Measurements from ENCODE around the gene RXRA.
A peak's percentile ranks its signal among the peaks of the same experiment; 100 is the strongest.

The RXRA gene

DNA sequence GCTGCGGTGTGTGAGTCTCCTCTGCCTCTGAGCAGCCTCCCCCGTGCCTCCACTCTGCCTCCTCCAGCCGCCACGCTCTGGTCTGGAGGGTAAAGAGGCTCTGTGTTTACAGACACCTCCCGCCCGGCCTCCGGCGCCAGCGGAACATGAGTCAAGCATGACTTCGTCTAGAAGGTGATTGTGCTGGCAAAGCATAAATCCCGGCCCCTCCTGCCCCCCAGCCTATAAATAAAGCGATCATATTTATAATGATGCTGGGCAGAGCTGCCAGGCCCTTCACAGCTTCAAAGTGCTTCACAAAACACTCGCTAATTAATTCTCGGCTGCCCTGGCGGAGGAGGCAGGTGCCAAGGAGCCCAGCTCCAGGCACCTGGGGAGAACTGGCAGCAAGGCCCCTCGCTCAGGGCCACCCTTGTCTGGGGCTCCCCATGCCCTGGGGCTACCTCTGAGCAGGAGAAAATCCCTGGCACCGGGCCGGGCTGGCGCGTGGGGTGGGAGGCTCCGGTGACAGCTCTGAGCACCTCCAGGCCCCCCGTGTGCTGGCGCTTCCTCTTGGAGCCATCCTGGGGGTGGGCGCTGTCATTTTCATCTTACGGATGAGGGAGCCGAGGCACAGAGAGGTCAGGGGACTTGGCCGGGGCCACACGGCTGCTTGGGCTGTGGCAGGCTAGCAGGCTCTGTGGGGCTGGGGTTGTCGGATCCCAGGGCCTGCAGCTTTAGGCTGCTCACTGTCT, 87.8 kb downstream of the RXRA start:
- no peak overlapping the region for H4K8ac ChIP-seq (ENCODE audit: low read depth, low read length)
- H3K4me2 ChIP-seq (ENCODE audit: low read length), result no peak overlapping the region
- H3K18ac ChIP-seq (ENCODE audit: low read length), result peak overlapping the region; percentile 36
- WGBS (ENCODE audit: extremely low coverage, insufficient coverage, insufficient read length), result no CpG with 5 or more reads among the region's 29 CpGs
- H3K23ac ChIP-seq (ENCODE audit: low read length), result no peak overlapping the region
- H3K14ac ChIP-seq (ENCODE audit: low read length), result peak overlapping the region; percentile 25
- no peak overlapping the region for H3K9ac ChIP-seq (ENCODE audit: low read length)
- H2BK5ac ChIP-seq (ENCODE audit: low read depth, low read length, poor library complexity), result peak overlapping the region; percentile 19
- H4K91ac ChIP-seq (ENCODE audit: low read depth, low read length), result peak overlapping the region; percentile 78
- peaks cover 19 to 20% of the 10 kb centered on the region in 2 experiments for H3K36me3 ChIP-seq (ENCODE audit: control insufficient read depth in 1 of 2, insufficient read depth in 2 of 2, low read length in 2 of 2)
- no peak overlapping the region for H2AFZ ChIP-seq (ENCODE audit: insufficient read depth, low read length, poor library complexity)
- DNase-seq, result peak; percentile 31 to 39
- peaks cover 33% of the 10 kb centered on the region for H3K79me1 ChIP-seq (ENCODE audit: low read length)
- H3K27me3 ChIP-seq (ENCODE audit: insufficient read depth, low read length), result no peaks in the 10 kb centered on the region
- H3K4me3 ChIP-seq (ENCODE audit: low read depth, low read length), result no peak overlapping the region
- H3K27ac ChIP-seq (ENCODE audit: low read depth, low read length), result peak overlapping the region; percentile 19
- peak overlapping the region; percentile 7 for H3K4ac ChIP-seq (ENCODE audit: low read depth, low read length)
- H3K79me2 ChIP-seq (ENCODE audit: control insufficient read depth, insufficient read depth, low read length, poor library complexity), result peaks cover 9% of the 10 kb centered on the region
- no peak overlapping the region for H2AK5ac ChIP-seq (ENCODE audit: low read length)
- H4K12ac ChIP-seq (ENCODE audit: low read depth, low read length), result no peak overlapping the region
- H3K9me3 ChIP-seq (ENCODE audit: insufficient read depth, low read depth, low read length), result peaks cover 2% of the 10 kb centered on the region
- peaks cover 37 to 42% of the 10 kb centered on the region in 2 experiments for H3K4me1 ChIP-seq (ENCODE audit: control insufficient read depth in 1 of 2, insufficient read depth in 2 of 2, low read length in 2 of 2)
- peak overlapping the region; percentile 57 for H2BK120ac ChIP-seq (ENCODE audit: insufficient read depth, low read length, poor library complexity)
- peak overlapping the region; percentile 39 for H2BK12ac ChIP-seq (ENCODE audit: low read length)

GRCh38 chr9:134414900-134415425, 88.7 kb downstream of the RXRA start:
- H2BK12ac ChIP-seq (ENCODE audit: low read length), result no peak overlapping the region
- H2AK5ac ChIP-seq (ENCODE audit: low read length), result no peak overlapping the region
- peaks cover 2% of the 10 kb centered on the region for H3K9me3 ChIP-seq (ENCODE audit: insufficient read depth, low read depth, low read length)
- peaks cover 16 to 21% of the 10 kb centered on the region in 2 experiments for H3K36me3 ChIP-seq (ENCODE audit: control insufficient read depth in 1 of 2, insufficient read depth in 2 of 2, low read length in 2 of 2)
- H4K8ac ChIP-seq (ENCODE audit: low read depth, low read length), result no peak overlapping the region
- peaks cover 37 to 40% of the 10 kb centered on the region in 2 experiments for H3K4me1 ChIP-seq (ENCODE audit: control insufficient read depth in 1 of 2, insufficient read depth in 2 of 2, low read length in 2 of 2)
- H3K79me2 ChIP-seq (ENCODE audit: control insufficient read depth, insufficient read depth, low read length, poor library complexity), result peaks cover 9% of the 10 kb centered on the region
- WGBS (ENCODE audit: extremely low coverage, insufficient coverage, insufficient read length), result no CpG with 5 or more reads among the region's 17 CpGs
- H3K27me3 ChIP-seq (ENCODE audit: insufficient read depth, low read length), result no peaks in the 10 kb centered on the region
- H3K4ac ChIP-seq (ENCODE audit: low read depth, low read length), result peak overlapping the region; percentile 17
- peaks cover 32% of the 10 kb centered on the region for H3K79me1 ChIP-seq (ENCODE audit: low read length)
- H3K18ac ChIP-seq (ENCODE audit: low read length), result no peak overlapping the region
- H3K9ac ChIP-seq (ENCODE audit: low read length), result no peak overlapping the region
- H2BK5ac ChIP-seq (ENCODE audit: low read depth, low read length, poor library complexity), result no peak overlapping the region
- H3K4me2 ChIP-seq (ENCODE audit: low read length), result no peak overlapping the region
- peak overlapping the region; percentile 28 for H4K91ac ChIP-seq (ENCODE audit: low read depth, low read length)
- DNase-seq, result no peak
- no peak overlapping the region for H2BK120ac ChIP-seq (ENCODE audit: insufficient read depth, low read length, poor library complexity)
- no peak overlapping the region for H3K23ac ChIP-seq (ENCODE audit: low read length)
- no peak overlapping the region for H3K14ac ChIP-seq (ENCODE audit: low read length)
- no peak overlapping the region for H2AFZ ChIP-seq (ENCODE audit: insufficient read depth, low read length, poor library complexity)
- H3K4me3 ChIP-seq (ENCODE audit: low read depth, low read length), result no peak overlapping the region
- H3K27ac ChIP-seq (ENCODE audit: low read depth, low read length), result no peak overlapping the region
- no peak overlapping the region for H4K12ac ChIP-seq (ENCODE audit: low read depth, low read length)

GRCh38 chr9:134416385-134417015, 90.2 kb downstream of the RXRA start:
- Histone ChIP-seq H3K23ac (ENCODE audit: low read length) (no peak overlapping the region), H3K4me3 (ENCODE audit: low read depth, low read length) (no peak overlapping the region), H3K9ac (ENCODE audit: low read length) (no peak overlapping the region), H4K12ac (ENCODE audit: low read depth, low read length) (no peak overlapping the region), H4K8ac (ENCODE audit: low read depth, low read length) (no peak overlapping the region), H3K4me2 (ENCODE audit: low read length) (no peak overlapping the region), H3K18ac (ENCODE audit: low read length) (no peak overlapping the region), H3K79me2 (ENCODE audit: control insufficient read depth, insufficient read depth, low read length, poor library complexity) (peaks cover 9% of the 10 kb centered on the region), H3K27ac (ENCODE audit: low read depth, low read length) (no peak overlapping the region), H3K9me3 (ENCODE audit: insufficient read depth, low read depth, low read length) (peaks cover 2% of the 10 kb centered on the region), H3K14ac (ENCODE audit: low read length) (no peak overlapping the region), H2BK5ac (ENCODE audit: low read depth, low read length, poor library complexity) (no peak overlapping the region), H4K91ac (ENCODE audit: low read depth, low read length) (no peak overlapping the region), H2BK120ac (ENCODE audit: insufficient read depth, low read length, poor library complexity) (no peak overlapping the region), H3K27me3 (ENCODE audit: insufficient read depth, low read length) (no peaks in the 10 kb centered on the region), H3K4ac (ENCODE audit: low read depth, low read length) (no peak overlapping the region), H2AFZ (ENCODE audit: insufficient read depth, low read length, poor library complexity) (no peak overlapping the region), H3K4me1 (ENCODE audit: control insufficient read depth in 1 of 2, insufficient read depth in 2 of 2, low read length in 2 of 2) (peaks cover 25 to 26% of the 10 kb centered on the region in 2 experiments), H3K36me3 (ENCODE audit: control insufficient read depth in 1 of 2, insufficient read depth in 2 of 2, low read length in 2 of 2) (peaks cover 25 to 34% of the 10 kb centered on the region in 2 experiments), H2AK5ac (ENCODE audit: low read length) (no peak overlapping the region), H3K79me1 (ENCODE audit: low read length) (peaks cover 25% of the 10 kb centered on the region), H2BK12ac (ENCODE audit: low read length) (no peak overlapping the region)
- WGBS (ENCODE audit: extremely low coverage, insufficient coverage, insufficient read length), result no CpG with 5 or more reads among the region's 19 CpGs
- no peak for DNase-seq

DNA sequence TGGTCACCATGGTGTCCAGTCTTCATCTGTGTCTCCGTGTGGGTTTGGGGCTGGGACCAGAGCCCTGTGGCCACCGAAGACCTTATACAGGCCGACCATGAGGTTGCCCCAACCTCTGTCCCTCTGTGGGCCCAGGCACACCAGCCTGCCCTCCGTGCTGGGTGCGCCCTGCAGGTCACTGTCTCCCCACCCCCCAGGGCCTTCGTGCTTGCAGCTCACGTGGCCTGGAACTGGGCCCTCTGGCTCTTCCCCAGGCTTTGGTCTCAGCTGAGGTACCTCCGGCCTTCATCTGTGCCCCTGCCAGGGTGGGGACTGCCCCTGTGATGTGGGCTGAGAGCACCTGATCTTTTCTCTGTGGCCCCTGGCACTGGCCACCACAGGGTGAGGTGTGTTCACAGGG, 92.1 kb downstream of the RXRA start:
- Histone ChIP-seq H3K36me3 (ENCODE audit: control insufficient read depth in 1 of 2, insufficient read depth in 2 of 2, low read length in 2 of 2) (peaks cover 37 to 39% of the 10 kb centered on the region in 2 experiments), H3K9ac (ENCODE audit: low read length) (no peak overlapping the region), H2BK120ac (ENCODE audit: insufficient read depth, low read length, poor library complexity) (no peak overlapping the region), H2AFZ (ENCODE audit: insufficient read depth, low read length, poor library complexity) (no peak overlapping the region), H3K27me3 (ENCODE audit: insufficient read depth, low read length) (no peaks in the 10 kb centered on the region), H4K12ac (ENCODE audit: low read depth, low read length) (no peak overlapping the region), H3K23ac (ENCODE audit: low read length) (no peak overlapping the region), H3K4me3 (ENCODE audit: low read depth, low read length) (no peak overlapping the region), H3K4me1 (ENCODE audit: control insufficient read depth in 1 of 2, insufficient read depth in 2 of 2, low read length in 2 of 2) (peaks cover 7 to 8% of the 10 kb centered on the region in 2 experiments), H2AK5ac (ENCODE audit: low read length) (no peak overlapping the region), H3K4ac (ENCODE audit: low read depth, low read length) (no peak overlapping the region), H3K18ac (ENCODE audit: low read length) (no peak overlapping the region), H2BK12ac (ENCODE audit: low read length) (no peak overlapping the region), H3K14ac (ENCODE audit: low read length) (no peak overlapping the region), H3K27ac (ENCODE audit: low read depth, low read length) (no peak overlapping the region), H3K79me1 (ENCODE audit: low read length) (peaks cover 11% of the 10 kb centered on the region), H4K91ac (ENCODE audit: low read depth, low read length) (no peak overlapping the region), H3K79me2 (ENCODE audit: control insufficient read depth, insufficient read depth, low read length, poor library complexity) (no peaks in the 10 kb centered on the region), H4K8ac (ENCODE audit: low read depth, low read length) (no peak overlapping the region), H3K9me3 (ENCODE audit: insufficient read depth, low read depth, low read length) (no peaks in the 10 kb centered on the region), H3K4me2 (ENCODE audit: low read length) (no peak overlapping the region), H2BK5ac (ENCODE audit: low read depth, low read length, poor library complexity) (no peak overlapping the region)
- WGBS (ENCODE audit: extremely low coverage, insufficient coverage, insufficient read length), result no CpG with 5 or more reads among the region's 8 CpGs
- DNase-seq, result no peak

Data from trophoblast cell (in vitro differentiated cells and primary cell).